ENCODE data around the gene KIF1A.

GRCh38 chr2:240795454-240795853 lies 24.6 kb downstream of the KIF1A start:
- TF ChIP-seq, protein P1, sequence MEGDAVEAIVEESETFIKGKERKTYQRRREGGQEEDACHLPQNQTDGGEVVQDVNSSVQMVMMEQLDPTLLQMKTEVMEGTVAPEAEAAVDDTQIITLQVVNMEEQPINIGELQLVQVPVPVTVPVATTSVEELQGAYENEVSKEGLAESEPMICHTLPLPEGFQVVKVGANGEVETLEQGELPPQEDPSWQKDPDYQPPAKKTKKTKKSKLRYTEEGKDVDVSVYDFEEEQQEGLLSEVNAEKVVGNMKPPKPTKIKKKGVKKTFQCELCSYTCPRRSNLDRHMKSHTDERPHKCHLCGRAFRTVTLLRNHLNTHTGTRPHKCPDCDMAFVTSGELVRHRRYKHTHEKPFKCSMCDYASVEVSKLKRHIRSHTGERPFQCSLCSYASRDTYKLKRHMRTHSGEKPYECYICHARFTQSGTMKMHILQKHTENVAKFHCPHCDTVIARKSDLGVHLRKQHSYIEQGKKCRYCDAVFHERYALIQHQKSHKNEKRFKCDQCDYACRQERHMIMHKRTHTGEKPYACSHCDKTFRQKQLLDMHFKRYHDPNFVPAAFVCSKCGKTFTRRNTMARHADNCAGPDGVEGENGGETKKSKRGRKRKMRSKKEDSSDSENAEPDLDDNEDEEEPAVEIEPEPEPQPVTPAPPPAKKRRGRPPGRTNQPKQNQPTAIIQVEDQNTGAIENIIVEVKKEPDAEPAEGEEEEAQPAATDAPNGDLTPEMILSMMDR (IDR thresholded peaks at IDR 0.05; ENCODE audit: low read length), result no peak
- no peak for TF ChIP-seq EZH2 (IDR thresholded peaks at IDR 0.05; ENCODE audit: borderline replicate concordance, low read length)

Measured in OCI-LY1 (cell line).